GM21528 (cell line): ENCODE measurements around the gene TEX51.

Experiments used
- ATAC-seq: cut with Tn5 transposase; IDR thresholded peaks from one replicate; pipeline ENCODE4 v1.9.1; 2021; ENCODE audit warnings: mild to moderate bottlenecking, moderate library complexity; ENCODE audit not compliant: unreplicated experiment, low FRiP score

Gene TEX51

GRCh38 chr2:126898636-126899035 is at the start of gene TEX51:
Gene TEX51 (plus strand): TSS chr2:126898890. CDS start chr2:126898919, 29 bp downstream.
- no peak for ATAC-seq

- ATAC-seq, result no peak
Measured at GRCh38 chr2:126849054-126849453, 49.6 kb upstream of the TEX51 start.

- no peak for ATAC-seq
Measured at GRCh38 chr2:126849486-126849885, 49.2 kb upstream of the TEX51 start.

GRCh38 chr2:126849991-126850535 is 48.6 kb upstream of the TEX51 start:
- ATAC-seq, result no peak

- no peak for ATAC-seq
Measured at GRCh38 chr2:126850940-126851339, 47.8 kb upstream of the TEX51 start.

- ATAC-seq, result no peak
Measured at GRCh38 chr2:126851756-126852155, 46.9 kb upstream of the TEX51 start.

GRCh38 chr2:126852361-126852760 is 46.3 kb upstream of the TEX51 start:
- ATAC-seq, result no peak

- no peak for ATAC-seq
Measured at GRCh38 chr2:126855606-126856005, 43.1 kb upstream of the TEX51 start.

- no peak for ATAC-seq
Measured at GRCh38 chr2:126856403-126856802, 42.3 kb upstream of the TEX51 start.

GRCh38 chr2:126857502-126857901 is 41.2 kb upstream of the TEX51 start:
- ATAC-seq, result no peak

GRCh38 chr2:126858013-126858412 is 40.7 kb upstream of the TEX51 start:
- ATAC-seq, result no peak

- no peak for ATAC-seq
Measured at GRCh38 chr2:126858436-126858835, 40.3 kb upstream of the TEX51 start.

- no peak for ATAC-seq
Measured at GRCh38 chr2:126858991-126859390, 39.7 kb upstream of the TEX51 start.

GRCh38 chr2:126859631-126860030 is 39.1 kb upstream of the TEX51 start:
- ATAC-seq, result no peak

GRCh38 chr2:126860385-126860784 is 38.3 kb upstream of the TEX51 start:
- ATAC-seq, result no peak

- no peak for ATAC-seq
Measured at GRCh38 chr2:126862730-126863129, 36.0 kb upstream of the TEX51 start.

GRCh38 chr2:126863336-126864015 is 35.2 kb upstream of the TEX51 start:
- no peak for ATAC-seq

GRCh38 chr2:126864861-126865260 is 33.8 kb upstream of the TEX51 start:
- ATAC-seq, result no peak

- no peak for ATAC-seq
Measured at GRCh38 chr2:126866451-126866850, 32.2 kb upstream of the TEX51 start.

- ATAC-seq, result no peak
Measured at GRCh38 chr2:126874961-126875360, 23.7 kb upstream of the TEX51 start.

GRCh38 chr2:126876631-126877030 is 22.1 kb upstream of the TEX51 start:
- no peak for ATAC-seq

GRCh38 chr2:126877041-126877440 is 21.6 kb upstream of the TEX51 start:
- no peak for ATAC-seq
